Lung (tissue), 12 donors: ENCODE data around the gene MPP1. TPM values are rescaled to one million over a fixed set of nuclear protein-coding genes. Genes with fewer than 3 reads are reported as not detected.

Experiments
- ATAC-seq: fragments of 200-7000 bp; cut with Tn5 transposase; one replicate; pipeline ENCODE4 v1.9.1; 2020; ENCODE audit warnings: moderate number of reproducible peaks; ENCODE audit not compliant: insufficient read depth, low FRiP score
- DNase-seq, 3 donors: peaks; one replicate each; pipeline ENCODE4 v3.0.0-alpha.2; 2013 to 2017
- H3K27ac ChIP-seq, 2 donors: one replicate each; pipeline ENCODE4 v1.5.1; 2013; ENCODE audit warnings: mild to moderate bottlenecking in 2 of 2, moderate library complexity in 2 of 2, control low read depth in 1 of 2, inconsistent platforms in 1 of 2, low read depth in 1 of 2, low read length in 1 of 2
- H3K27me3 ChIP-seq, 3 donors: one replicate each; pipeline ENCODE4 v1.5.1; 2013; ENCODE audit warnings: low read length in 2 of 3; ENCODE audit not compliant: control insufficient read depth in 3 of 3, insufficient read depth in 3 of 3
- H3K36me3 ChIP-seq, 4 donors: one replicate each; pipeline ENCODE4 v1.5.1; 2013; ENCODE audit warnings: low read length in 4 of 4, mild to moderate bottlenecking in 1 of 4, moderate library complexity in 1 of 4; ENCODE audit not compliant: control insufficient read depth in 4 of 4, insufficient read depth in 4 of 4
- H3K4me1 ChIP-seq, 5 donors: one replicate each; pipeline ENCODE4 v1.5.1; 2013; ENCODE audit warnings: low read length in 5 of 5, mild to moderate bottlenecking in 2 of 5, moderate library complexity in 1 of 5; ENCODE audit not compliant: control insufficient read depth in 5 of 5, insufficient read depth in 5 of 5
- H3K4me3 ChIP-seq: one replicate; pipeline ENCODE4 v1.5.1; 2013; ENCODE audit warnings: mild to moderate bottlenecking, control low read depth, moderate library complexity
- H3K9ac ChIP-seq, 2 donors: one replicate each; pipeline ENCODE4 v1.5.1; 2013; ENCODE audit warnings: low read length in 2 of 2, control low read depth in 1 of 2; ENCODE audit not compliant: insufficient read depth in 1 of 2
- H3K9me3 ChIP-seq, 4 donors: one replicate each; pipeline ENCODE4 v1.5.1; 2013; ENCODE audit warnings: low read length in 3 of 4, mild to moderate bottlenecking in 1 of 4, moderate library complexity in 1 of 4; ENCODE audit not compliant: control insufficient read depth in 4 of 4, insufficient read depth in 3 of 4
- CTCF ChIP-seq: IDR thresholded peaks from 2 replicates; pipeline ENCODE4 v1.5.1; 2012; ENCODE audit warnings: mild to moderate bottlenecking; ENCODE audit errors: control extremely low read depth, extremely low read depth
- WGBS, 2 donors: extraction: QIAGEN DNeasy Blood & Tissue Kit; methylation state at CpG; one replicate each; pipeline ENCODE4 v1.1.7; 2013; 5-methylcytosine and 5-hydroxymethylcytosine counted together
- polyA plus RNA-seq, 2 donors: library from polyadenylated mRNA; stranded (reverse); fragments of 200-250 nt; gene quantifications; one replicate each; pipeline ENCODE4 v1.2.1, GENCODE V29; 2013
- total RNA-seq, 2 donors: library from RNA; depleted of rRNA in 1 of 2; stranded (reverse); fragments of >200 nt in 1 of 2; gene quantifications; one replicate each; pipeline ENCODE4 v1.2.1, GENCODE V29; 2014 to 2021
- donor health status: control.
- donor health status: control.
- donor health status: Bipolar disorder and iron deficiency.
- donor health status: healthy.
- donor health status: DM: yes; HTN: yes; CAD: no.

MPP1 gene
- total and polyA plus RNA-seq, 4 donors = 18.6 to 132 (median 56.4) TPM

DNA sequence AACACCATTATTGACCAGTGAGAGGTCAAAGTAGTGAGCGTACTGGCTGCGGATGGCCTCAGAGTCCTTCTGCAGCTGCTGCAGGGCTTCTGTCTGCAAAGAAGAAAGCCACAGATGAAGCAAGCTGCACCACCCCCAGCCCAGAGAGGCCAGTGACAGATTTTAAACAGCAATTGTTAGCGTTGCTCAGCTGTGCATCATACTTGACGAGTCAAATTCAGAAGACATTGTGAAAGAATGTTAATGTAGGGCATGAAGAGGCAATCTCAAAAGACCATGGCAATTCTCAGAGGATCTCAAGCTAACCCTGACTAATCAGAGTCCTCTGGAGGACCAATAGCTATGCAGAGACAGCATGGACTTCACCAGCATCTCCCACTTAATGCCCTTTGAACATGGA is 26.0 kb downstream of the MPP1 start:
- peaks cover 0 to 8% (median 0%) of the 10 kb centered on the region in 4 donors for H3K9me3 ChIP-seq
- H3K4me3 ChIP-seq = no peak overlapping the region
- no peak for DNase-seq
- no peak for ATAC-seq
- no peak overlapping the region for H3K27ac ChIP-seq
- H3K4me1 ChIP-seq = no peaks in the 10 kb centered on the region
- H3K27me3 ChIP-seq = no peaks in the 10 kb centered on the region
- no peak overlapping the region for H3K9ac ChIP-seq
- TF ChIP-seq CTCF = no peak
- peaks cover 3 to 20% (median 8%) of the 10 kb centered on the region in 4 donors for H3K36me3 ChIP-seq
- WGBS, 2 donors = 76 to 83% methylated on average over 4 of the region's 4 CpGs

DNA sequence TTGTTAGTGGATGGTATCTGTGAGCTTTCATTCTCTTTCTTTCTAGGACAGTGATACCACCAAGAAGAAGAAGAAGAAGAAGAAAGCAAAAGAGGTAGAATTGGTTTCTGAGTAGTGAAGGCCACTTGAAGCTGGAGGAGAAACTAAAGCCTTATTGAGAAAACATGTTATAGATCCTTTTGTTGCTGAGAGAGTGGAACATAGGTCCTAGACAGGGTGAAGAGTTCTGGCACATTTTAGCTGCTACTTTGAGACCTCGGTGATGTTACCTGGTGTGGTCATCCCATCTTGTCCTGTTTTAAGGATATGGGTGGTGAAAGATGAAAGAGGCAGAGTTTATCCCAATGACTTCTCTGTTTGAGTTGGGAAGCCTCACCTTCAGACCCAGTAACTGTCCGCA is 28.5 kb downstream of the MPP1 start:
- TF ChIP-seq CTCF = no peak
- no peaks in the 10 kb centered on the region for H3K4me1 ChIP-seq
- no peak overlapping the region for H3K9ac ChIP-seq
- H3K27ac ChIP-seq = no peak overlapping the region
- 89 to 90% methylated on average over 2 of the region's 2 CpGs for WGBS, 2 donors
- DNase-seq (no peak), ATAC-seq (no peak)
- no peak overlapping the region for H3K4me3 ChIP-seq
- peaks cover 0 to 11% (median 0%) of the 10 kb centered on the region in 4 donors for H3K9me3 ChIP-seq
- H3K27me3 ChIP-seq = no peaks in the 10 kb centered on the region
- peaks cover 6 to 23% (median 16%) of the 10 kb centered on the region in 4 donors for H3K36me3 ChIP-seq

- DNase-seq = no peak
- 74 to 83% methylated on average over 13 to 15 of the region's 15 CpGs for WGBS, 2 donors
- ATAC-seq = peak; percentile 41
Measured at GRCh38 chrX:154775419-154776349, 29.6 kb downstream of the MPP1 start.

More at GRCh38 chrX:154775419-154776349, 29.6 kb downstream of the MPP1 start:
- Histone ChIP-seq H3K36me3 (peaks cover 6 to 20% (median 17%) of the 10 kb centered on the region in 4 donors), H3K27ac (no peak overlapping the region), H3K9ac (no peak overlapping the region), H3K27me3 (no peaks in the 10 kb centered on the region), H3K4me1 (no peaks in the 10 kb centered on the region), H3K9me3 (peaks cover 0 to 11% (median 0%) of the 10 kb centered on the region in 4 donors), H3K4me3 (no peak overlapping the region)
- no peak for TF ChIP-seq CTCF
